Tibial nerve (tissue), 3 donors: ENCODE measurements around the gene MATR3.

Experiments
- POLR2A ChIP-seq, 2 donors: fragments of 450-650 bp; IDR thresholded peaks; one replicate each; pipeline ENCODE4 v1.6.1; 2017; ENCODE audit warnings: antibody characterized with exemption in 2 of 2, mild to moderate bottlenecking in 2 of 2, moderate library complexity in 2 of 2
- TF ChIP-seq, protein P1 (sequence below), 5 experiments: fragments of 200-600 bp in 3 of 5; fragments of 450-650 bp in 2 of 5; sonication (generic) in 3 of 5; IDR thresholded peaks; one replicate each; pipeline ENCODE4 v1.5.1; 2016 to 2019; ENCODE audit warnings: antibody characterized with exemption in 5 of 5, mild to moderate bottlenecking in 3 of 5, moderate library complexity in 2 of 5

DNA sequence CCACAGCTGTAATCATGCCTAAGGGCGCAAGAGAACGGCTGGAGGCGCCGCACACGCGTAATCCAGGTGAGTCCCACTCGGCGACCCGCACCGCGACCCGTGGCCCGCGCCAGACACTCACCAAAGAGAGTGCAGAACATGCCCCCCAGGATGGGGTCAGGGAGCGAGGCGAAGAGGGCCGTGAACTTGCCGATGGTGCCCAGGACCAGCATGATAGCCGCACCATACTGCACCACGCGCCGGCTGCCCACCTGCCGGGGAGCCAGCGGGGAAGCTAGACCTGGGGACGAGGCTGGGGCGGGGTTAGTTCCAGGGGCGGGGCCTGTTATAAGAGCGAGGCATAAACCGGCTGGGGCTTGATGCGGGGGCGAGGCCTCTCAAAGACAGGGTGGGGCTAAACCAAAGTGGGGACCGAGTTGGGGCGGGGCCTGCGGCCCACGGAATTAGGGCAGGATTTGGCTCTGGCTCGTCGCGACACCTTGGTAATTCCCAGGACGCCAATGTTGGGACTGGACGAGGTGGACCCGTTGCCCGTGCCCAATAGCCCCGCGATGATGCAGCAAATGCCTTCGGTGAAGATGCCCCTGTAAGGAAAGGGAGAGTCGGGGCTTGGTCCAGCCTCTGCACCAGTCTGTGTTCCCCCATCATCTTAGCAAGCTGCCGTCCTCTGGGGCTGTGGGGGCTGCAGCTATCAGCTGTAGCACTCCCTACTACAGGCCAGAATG lies 84.7 kb downstream of the MATR3 start:
- TF ChIP-seq, protein P1, sequence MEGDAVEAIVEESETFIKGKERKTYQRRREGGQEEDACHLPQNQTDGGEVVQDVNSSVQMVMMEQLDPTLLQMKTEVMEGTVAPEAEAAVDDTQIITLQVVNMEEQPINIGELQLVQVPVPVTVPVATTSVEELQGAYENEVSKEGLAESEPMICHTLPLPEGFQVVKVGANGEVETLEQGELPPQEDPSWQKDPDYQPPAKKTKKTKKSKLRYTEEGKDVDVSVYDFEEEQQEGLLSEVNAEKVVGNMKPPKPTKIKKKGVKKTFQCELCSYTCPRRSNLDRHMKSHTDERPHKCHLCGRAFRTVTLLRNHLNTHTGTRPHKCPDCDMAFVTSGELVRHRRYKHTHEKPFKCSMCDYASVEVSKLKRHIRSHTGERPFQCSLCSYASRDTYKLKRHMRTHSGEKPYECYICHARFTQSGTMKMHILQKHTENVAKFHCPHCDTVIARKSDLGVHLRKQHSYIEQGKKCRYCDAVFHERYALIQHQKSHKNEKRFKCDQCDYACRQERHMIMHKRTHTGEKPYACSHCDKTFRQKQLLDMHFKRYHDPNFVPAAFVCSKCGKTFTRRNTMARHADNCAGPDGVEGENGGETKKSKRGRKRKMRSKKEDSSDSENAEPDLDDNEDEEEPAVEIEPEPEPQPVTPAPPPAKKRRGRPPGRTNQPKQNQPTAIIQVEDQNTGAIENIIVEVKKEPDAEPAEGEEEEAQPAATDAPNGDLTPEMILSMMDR (IDR thresholded peaks at IDR 0.05): no peak
- no peak for TF ChIP-seq POLR2A (IDR thresholded peaks at IDR 0.05)
